Endothelial cell (in vitro differentiated cells): ENCODE results near the gene STAT1. TPM values are rescaled to one million over a fixed set of nuclear protein-coding genes. Genes with fewer than 3 reads are reported as not detected.
A peak's percentile ranks its signal among the peaks of the same experiment; 100 is the strongest.

Experiments used
- DNase-seq: peaks from one replicate; pipeline ENCODE4 v3.0.0; 2021; ENCODE audit warnings: low spot score
- H3K27ac Mint-ChIP-seq: one replicate; pipeline ENCODE4 v1.8.0; 2021; ENCODE audit warnings: mixed read lengths, inconsistent platforms; ENCODE audit not compliant: unreplicated experiment
- H3K27me3 Mint-ChIP-seq: one replicate; pipeline ENCODE4 v1.8.0; 2021; ENCODE audit warnings: mild to moderate bottlenecking, moderate library complexity, mixed read lengths, inconsistent platforms; ENCODE audit not compliant: unreplicated experiment
- H3K36me3 Mint-ChIP-seq: one replicate; pipeline ENCODE4 v1.8.0; 2021; ENCODE audit warnings: mild to moderate bottlenecking, low read depth, mixed read lengths, inconsistent platforms; ENCODE audit not compliant: unreplicated experiment
- H3K4me1 Mint-ChIP-seq: one replicate; pipeline ENCODE4 v1.8.0; 2021; ENCODE audit warnings: mild to moderate bottlenecking, mixed read lengths, inconsistent platforms; ENCODE audit not compliant: unreplicated experiment
- H3K4me3 Mint-ChIP-seq: one replicate; pipeline ENCODE4 v1.8.0; 2021; ENCODE audit warnings: mild to moderate bottlenecking, mixed read lengths, inconsistent platforms; ENCODE audit not compliant: unreplicated experiment
- H3K9me3 Mint-ChIP-seq: one replicate; pipeline ENCODE4 v1.8.0; 2021; ENCODE audit warnings: mixed read lengths, inconsistent platforms; ENCODE audit not compliant: unreplicated experiment
- total RNA-seq: library from RNA; stranded (reverse); fragmentation: NEBNext Ultra II Directional; extraction: Animal tissue kit (Norgen Biotek cat#: 25700); gene quantifications from one replicate; pipeline ENCODE4 v1.2.1, GENCODE V29; 2021; ENCODE audit not compliant: unreplicated experiment
- TF ChIP-seq, protein P1 (sequence below): fragments of 200-600 bp; sonication (generic); IDR thresholded peaks from one replicate; pipeline ENCODE4 v1.5.0; 2021; ENCODE audit warnings: antibody characterized with exemption; ENCODE audit not compliant: unreplicated experiment

The STAT1 gene
- total RNA-seq, 1 donor from 2014 or later: 30.1 TPM

DNA sequence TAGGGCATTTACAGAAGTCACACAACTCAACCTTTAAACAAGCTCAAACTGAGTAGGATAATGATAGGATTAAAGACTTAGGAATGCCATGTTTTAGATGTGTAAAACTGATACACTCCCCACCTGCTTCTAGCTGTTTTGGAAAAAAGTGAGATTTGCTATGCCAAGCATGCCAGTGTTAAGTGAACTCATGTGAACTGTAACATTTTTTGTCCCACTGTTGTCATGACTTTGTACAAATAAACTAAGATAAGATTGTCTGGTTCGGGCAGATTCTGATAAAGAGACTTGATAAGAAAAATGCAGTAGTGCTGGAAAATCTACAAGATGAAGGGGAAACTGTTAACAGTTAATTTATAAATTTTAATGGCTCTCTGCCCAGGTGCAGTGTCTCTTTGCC, 66.8 kb downstream of the STAT1 start:
- Mint-ChIP-seq H3K27me3 (no peaks in the 10 kb centered on the region), H3K27ac (peak overlapping the region; percentile 7), H3K9me3 (no peaks in the 10 kb centered on the region), H3K4me3 (no peak overlapping the region), H3K4me1 (no peaks in the 10 kb centered on the region), H3K36me3 (no peaks in the 10 kb centered on the region)
- TF ChIP-seq, protein P1, sequence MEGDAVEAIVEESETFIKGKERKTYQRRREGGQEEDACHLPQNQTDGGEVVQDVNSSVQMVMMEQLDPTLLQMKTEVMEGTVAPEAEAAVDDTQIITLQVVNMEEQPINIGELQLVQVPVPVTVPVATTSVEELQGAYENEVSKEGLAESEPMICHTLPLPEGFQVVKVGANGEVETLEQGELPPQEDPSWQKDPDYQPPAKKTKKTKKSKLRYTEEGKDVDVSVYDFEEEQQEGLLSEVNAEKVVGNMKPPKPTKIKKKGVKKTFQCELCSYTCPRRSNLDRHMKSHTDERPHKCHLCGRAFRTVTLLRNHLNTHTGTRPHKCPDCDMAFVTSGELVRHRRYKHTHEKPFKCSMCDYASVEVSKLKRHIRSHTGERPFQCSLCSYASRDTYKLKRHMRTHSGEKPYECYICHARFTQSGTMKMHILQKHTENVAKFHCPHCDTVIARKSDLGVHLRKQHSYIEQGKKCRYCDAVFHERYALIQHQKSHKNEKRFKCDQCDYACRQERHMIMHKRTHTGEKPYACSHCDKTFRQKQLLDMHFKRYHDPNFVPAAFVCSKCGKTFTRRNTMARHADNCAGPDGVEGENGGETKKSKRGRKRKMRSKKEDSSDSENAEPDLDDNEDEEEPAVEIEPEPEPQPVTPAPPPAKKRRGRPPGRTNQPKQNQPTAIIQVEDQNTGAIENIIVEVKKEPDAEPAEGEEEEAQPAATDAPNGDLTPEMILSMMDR: no peak
- DNase-seq: no peak

DNA sequence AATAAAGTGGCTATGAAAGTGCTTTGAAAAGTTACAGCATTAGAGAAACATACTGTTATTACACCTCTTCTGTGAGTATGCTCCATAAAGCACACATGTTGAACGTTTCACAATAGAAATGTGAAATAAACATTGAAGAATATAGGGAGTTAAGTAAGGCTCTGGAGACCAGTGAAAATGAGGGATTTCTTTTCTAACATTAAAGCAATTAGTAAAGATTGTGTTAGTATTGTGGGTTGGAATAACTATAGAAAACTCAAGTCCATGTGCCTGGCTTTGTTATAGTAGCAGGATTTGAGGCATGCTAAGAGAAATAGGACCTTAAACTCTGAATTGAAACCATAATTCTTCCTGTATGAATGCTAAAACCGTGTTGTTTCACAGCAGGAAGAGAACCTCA, 70.3 kb downstream of the STAT1 start:
- Mint-ChIP-seq H3K4me3 (no peak overlapping the region), H3K36me3 (no peaks in the 10 kb centered on the region), H3K4me1 (no peaks in the 10 kb centered on the region), H3K27me3 (no peaks in the 10 kb centered on the region), H3K27ac (no peak overlapping the region), H3K9me3 (no peaks in the 10 kb centered on the region)
- DNase-seq: no peak
- TF ChIP-seq, protein P1: no peak

DNA sequence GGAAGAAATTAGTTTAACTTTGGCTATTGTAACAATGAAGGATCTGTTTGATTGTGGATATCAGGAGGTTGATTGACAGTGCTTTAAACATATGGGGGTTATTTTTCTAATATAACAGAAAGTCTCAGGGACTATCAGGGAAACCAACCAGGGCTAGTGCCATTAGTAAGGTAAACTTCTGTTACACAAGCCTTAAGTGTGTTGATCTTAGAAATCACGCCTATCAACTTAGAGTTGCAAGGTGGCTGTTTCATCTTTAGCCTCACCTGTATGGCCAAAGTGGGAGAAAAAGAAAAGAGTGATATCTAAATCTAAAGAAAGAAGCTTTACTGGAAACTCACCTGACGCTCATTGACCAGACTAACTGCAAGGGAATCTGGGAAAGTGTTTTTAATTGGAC, 71.3 kb downstream of the STAT1 start:
- TF ChIP-seq, protein P1: no peak
- H3K4me3 Mint-ChIP-seq: no peak overlapping the region
- no peaks in the 10 kb centered on the region for H3K27me3 Mint-ChIP-seq
- no peak overlapping the region for H3K27ac Mint-ChIP-seq
- no peaks in the 10 kb centered on the region for H3K4me1 Mint-ChIP-seq
- H3K36me3 Mint-ChIP-seq: no peaks in the 10 kb centered on the region
- no peak for DNase-seq
- H3K9me3 Mint-ChIP-seq: no peaks in the 10 kb centered on the region

DNA sequence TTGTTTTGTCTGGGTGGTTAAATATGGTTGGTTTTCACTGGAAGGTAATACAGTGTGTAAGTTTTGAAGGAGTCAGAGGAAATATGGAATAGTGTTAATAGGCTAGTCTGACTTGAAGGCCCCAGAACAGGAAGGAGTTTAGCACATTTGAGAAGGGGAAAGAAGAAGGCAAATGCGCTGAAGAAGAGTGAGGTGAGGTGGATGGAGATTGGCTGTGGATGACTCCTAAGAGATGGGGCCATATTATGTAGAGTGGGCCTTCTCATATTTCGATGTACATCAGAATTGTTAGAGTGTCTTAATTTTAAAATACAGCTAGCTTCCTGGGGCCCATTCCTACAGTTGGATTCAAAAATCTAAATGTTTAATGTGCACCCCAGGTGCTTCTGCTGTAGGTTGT, 72.4 kb downstream of the STAT1 start:
- H3K27me3 Mint-ChIP-seq: no peaks in the 10 kb centered on the region
- no peaks in the 10 kb centered on the region for H3K4me1 Mint-ChIP-seq
- TF ChIP-seq, protein P1: no peak
- no peaks in the 10 kb centered on the region for H3K9me3 Mint-ChIP-seq
- no peak overlapping the region for H3K4me3 Mint-ChIP-seq
- no peak overlapping the region for H3K27ac Mint-ChIP-seq
- DNase-seq: no peak
- no peaks in the 10 kb centered on the region for H3K36me3 Mint-ChIP-seq

DNA sequence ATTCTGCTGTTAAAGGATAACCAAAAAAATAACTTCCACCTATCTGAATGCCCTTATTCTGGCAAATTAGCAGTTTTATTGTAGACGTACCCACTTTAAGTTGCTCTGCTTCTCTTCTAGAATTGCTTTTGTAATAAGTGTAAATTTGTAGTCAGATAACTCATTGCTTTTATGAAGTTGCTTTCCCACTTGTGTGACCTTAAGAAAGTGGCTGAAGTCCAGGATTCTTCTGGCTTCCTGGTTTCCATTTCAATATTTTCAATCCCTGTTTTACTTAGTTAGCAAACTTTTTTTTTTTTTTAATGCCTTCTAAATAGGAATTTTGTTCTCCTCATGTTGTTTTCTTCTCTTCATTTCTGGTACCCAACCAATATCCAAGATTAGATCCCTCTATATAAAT, 73.5 kb downstream of the STAT1 start:
- TF ChIP-seq, protein P1: no peak
- no peaks in the 10 kb centered on the region for H3K27me3 Mint-ChIP-seq
- no peak overlapping the region for H3K27ac Mint-ChIP-seq
- no peak for DNase-seq
- H3K36me3 Mint-ChIP-seq: no peaks in the 10 kb centered on the region
- H3K4me1 Mint-ChIP-seq: no peaks in the 10 kb centered on the region
- H3K4me3 Mint-ChIP-seq: no peak overlapping the region
- no peaks in the 10 kb centered on the region for H3K9me3 Mint-ChIP-seq
